ENCODE data around the gene LATS2.

Gene LATS2

DNA sequence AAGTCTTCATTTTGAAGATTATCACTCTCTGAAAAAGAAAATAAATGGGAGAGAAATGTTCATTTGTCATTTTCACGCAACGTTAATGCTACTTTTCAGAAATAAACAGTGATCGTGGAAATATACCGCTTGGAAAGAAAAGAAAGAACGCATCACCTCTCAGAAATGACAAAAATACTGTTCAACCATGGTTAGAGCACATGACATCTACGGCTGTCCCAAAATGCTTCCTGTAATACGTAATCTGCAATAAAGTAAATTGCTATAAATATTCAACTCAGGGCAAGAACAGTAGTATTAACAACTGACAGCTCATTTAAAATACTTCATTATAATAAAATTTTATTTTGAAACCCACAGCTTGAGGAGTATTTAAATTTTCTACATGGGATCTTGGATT lies 15.2 kb downstream of the LATS2 start:
- DNase-seq, result no peak

DNA sequence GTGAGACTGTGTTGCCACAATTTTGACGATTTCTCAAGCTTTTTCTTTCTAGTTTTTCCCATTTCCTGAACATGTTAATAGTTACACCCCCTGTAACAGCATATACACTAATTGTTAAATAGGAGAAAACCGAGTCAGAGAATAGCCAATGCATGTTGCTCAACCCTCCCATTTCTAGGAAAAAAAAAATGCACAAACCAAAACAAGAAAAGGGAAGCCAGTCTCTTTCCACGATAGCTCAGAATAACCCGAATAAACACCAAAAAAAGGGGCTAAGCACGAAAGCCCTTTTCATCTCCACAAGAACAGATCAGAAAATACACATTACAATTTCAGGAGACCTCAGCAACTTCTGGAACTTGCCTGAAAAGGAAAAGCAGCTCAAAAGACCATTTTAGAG lies 16.3 kb downstream of the LATS2 start:
- DNase-seq, result no peak

DNA sequence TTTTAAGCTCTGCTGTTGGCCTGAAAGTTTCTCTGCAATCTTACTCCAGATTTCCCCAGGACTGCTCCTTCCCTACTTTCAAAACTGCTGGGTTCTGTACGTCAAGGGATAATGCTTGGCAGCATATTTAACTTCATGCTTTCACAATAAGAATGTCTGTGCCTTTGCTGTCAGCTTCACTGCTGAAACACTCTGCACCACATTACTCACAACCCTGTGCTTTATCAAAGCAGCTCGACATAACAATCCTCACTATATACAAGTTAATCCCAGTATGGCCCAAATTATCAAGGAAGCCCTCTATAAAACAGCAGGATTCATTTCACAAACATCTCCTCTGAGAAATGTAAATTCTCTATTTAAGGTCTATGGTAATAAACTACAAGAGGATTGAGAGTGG lies 17.5 kb downstream of the LATS2 start:
- DNase-seq, result no peak

DNA sequence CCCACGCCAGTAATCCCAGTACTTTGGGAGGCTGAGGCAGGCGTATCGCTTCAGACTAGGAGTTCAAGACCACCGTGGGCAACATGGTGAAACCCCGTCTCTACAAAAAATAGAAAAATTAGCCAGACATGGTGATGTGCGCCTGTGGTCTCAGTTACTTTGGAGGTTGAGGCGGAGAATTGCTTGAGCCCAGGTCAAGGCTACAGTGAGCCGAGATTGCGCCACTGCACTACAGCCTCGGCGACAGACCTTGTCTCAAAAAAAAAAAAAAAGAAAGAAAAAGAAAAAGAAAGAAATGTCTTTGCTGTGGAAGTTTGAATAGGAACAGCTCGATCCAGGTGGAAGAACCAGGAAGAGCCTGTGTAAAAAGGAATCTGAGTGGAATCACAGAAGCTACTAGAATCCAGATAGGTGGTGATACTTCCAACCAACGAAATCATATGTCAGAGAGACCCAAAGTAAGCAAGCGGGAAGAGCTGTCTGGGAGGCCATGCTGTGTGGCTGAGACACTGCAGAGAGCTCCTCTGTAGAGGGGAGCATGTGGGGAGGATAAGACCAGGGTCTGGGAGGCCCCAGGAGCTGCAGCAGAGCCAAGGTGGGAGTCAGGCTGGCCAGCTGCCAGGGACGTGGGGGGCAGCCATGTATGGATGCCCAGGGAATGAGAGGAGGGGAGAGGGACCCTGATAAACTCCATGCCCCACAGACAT lies 21.1 kb downstream of the LATS2 start:
- DNase-seq, result no peak

DNA sequence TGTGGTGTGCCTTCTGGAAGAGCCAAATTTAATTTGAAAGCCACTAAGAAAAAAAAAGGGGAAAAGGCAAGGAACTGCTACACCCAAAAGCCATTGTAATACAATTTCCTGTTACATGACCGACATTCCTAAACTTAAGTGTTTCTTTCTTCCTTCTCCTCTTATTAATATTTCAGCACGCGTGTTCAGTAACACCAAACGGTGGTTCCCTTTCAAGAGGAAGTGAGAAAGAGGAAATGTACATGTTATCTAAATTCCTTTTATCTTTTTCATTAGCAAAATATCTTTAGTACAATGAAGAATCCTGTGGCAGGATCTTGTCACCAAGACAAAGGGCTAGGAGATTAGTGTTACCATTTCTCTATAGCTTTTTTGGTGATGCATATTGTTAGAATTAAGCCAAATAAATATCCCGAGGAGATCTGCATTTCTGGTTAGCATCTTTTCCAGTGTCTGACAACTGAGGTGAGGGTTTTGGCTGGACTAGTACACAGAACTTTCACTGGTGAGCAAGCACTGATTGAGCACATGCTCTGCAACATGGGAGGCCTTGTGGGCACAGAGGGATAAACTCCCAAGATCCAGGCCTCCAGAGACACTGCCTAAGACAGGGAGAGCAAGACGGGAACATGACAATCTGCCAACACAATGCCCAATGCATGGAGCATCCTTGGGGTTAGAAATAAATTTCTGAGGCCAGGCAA lies 22.1 kb downstream of the LATS2 start:
- no peak for DNase-seq

DNA sequence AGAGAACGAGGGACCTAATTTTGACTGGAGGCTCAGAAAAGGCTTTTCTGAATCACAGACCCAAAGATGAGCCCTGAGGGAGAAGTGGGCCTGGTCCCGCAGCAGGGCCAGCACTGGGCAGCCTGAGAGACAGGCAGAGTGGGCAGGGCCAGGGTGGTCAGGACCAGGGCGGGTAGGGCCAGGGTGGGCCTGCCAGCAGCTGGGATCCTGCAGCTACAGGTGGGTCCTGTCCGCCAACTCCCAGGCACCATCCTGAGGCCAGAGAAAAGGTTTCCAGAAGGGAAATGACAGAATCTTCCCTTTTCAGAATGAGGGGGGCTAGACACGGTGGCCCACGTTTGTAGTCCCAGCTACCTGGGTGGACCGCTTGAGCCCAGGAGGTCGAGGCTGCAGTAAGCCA lies 23.7 kb downstream of the LATS2 start:
- no peak for DNase-seq

DNA sequence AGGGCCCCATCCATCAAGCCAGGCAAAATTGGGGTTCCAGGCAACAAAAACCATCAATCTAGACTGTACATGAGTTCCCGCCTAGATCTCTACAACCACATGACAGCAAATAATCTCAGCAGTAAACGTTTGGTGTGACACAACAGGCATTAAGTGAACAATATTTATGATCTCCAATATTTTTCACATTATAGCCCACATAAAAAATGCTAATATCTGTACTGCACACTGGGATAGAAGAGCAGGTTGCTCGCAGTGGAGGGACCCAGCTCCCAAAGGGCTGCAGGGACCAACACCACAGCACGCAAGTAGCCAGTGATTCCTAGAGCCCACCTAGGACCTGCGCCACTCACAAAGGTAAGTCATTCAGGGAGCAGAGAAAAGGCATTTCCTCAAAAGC lies 25.9 kb downstream of the LATS2 start:
- no peak for DNase-seq

DNA sequence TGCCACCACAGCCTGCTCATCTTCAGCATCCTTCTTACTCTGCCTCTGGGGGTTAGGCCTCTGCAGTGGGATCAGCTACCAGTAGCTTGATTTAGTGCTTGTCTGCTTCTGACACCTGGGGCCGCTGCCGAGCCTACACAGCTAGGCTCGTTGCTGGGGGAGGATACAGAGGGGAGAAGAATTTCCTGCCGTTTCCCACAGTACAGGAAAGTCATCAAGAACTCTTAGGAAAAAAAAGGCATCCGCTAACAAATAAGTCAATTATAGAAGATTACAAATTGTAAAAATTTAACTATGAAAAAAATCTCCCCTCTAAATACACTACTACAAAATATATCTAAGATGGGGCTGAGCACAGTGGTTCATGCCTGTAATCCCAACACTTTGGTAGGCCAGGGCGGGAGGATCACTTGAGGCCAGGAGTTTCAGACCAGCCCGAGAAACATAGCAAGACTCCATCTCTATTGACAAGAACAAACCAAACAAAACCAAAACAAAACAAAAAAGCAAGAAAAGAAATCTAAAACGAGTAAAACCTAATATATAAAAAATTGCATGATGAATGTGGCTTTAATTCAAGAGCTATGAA lies 26.7 kb downstream of the LATS2 start:
- no peak for DNase-seq

DNA sequence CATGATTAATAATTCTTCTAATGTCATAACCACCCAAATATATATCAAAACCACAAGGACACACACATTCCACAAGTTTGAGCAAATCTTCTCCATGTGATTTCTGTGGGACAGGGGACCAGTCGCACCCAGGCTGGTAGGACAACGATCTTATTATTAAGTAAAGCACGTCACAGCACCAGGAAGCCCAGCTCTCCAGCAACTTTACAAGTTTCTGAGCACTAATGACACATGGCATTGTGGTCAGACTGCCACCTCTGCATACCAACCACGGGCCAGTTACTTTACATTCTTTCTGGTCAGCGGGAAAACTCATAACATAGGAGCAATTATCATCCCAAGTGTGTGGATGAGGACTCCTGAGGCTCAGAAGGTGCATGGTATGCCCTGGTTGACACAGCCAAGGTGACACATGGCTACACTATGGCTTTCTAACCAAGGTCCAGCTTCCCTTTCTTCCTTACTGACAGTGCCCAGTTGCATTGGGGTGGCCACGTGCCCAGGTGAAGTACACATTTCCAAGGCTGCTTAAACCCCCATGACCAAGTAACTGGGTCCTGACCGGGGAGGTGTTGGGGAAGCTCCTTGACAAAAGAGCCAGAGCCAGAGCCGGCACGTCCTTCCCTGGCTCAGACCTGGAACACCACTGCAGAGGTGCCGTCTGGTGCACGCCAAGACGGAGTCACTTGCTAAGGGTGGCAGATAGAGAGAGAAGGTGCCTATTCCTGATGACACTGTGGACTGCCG lies 27.4 kb downstream of the LATS2 start:
- DNase-seq, result no peak

DNA sequence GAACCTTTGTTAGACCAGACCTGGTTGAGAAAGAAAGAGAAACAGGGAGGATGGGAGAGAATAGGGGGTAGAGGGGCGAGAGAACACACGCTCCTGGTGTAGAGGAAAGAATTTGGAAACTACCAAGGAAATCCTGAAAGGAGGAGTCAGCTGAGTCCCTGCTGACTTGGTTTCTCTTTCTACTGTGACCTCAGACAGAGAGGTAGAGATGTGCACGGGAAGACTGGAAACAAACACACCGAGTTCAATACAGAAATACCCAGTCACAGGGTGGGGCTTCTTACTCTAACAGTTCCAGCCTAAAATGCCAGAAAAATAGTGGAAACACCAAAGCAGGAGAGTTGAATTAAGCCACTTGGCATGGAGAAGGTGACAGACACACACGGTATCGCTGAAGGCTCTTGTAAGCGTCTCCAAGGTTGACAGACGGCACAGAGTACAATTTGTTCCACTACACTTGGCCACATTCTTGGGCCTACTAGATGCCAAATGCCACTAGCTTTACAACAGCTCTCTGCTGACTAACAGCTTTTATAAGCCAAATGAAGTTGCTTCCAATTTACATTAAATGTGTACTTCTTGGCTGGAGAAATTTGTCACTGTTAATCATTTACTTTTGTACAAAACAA lies 28.1 kb downstream of the LATS2 start:
- DNase-seq, result no peak

DNA sequence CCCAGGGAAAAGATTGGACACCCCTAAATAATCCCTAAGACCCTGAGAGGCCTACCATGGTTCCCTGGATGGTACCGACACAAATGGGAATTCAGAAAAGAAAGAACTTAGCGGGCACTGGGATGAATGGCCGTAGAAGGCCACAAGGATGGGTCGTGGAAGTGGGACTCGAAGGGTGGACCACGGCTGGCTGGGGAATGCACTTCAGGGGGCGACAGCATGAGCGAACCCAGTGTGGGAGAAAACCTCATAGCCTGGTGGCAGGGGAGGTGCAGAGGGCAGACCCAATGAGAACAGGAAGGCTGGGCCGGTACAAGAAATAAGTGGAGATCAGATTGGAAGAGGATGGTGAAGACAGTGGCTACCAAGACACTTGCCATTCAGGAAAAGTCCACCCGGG lies 28.7 kb downstream of the LATS2 start:
- DNase-seq, result no peak

DNA sequence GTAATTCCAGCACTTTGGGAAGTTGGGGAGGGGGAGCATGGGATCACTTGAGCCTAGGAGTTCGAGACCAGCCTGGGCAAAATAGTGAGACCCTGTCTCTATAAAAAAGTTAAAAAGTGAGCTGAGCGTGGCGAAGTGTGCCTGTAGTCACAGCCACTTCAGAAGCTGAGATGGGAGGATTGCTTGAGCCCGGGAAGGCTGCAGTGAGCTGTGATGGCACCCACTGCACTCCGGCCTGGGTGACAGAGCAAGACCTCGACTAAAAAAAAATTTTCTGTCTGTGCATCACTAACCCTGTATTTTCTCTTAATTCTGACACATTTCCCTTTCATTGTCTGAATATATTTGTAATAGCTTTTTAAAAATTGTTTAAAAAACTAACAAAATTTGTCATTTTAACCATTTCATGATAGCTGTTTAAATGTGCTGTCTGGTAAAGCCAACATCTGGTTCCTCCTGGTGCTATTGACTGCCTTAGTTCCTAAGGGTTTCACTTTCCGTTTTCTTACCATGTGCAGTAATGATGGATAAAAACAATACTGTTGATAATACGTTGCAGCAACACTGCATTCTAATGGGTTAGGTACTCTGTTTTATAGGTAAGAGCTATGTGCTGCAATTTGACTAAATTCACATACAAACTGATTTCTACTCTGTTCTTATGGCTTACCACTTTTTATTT lies 29.7 kb downstream of the LATS2 start:
- no peak for DNase-seq

DNA sequence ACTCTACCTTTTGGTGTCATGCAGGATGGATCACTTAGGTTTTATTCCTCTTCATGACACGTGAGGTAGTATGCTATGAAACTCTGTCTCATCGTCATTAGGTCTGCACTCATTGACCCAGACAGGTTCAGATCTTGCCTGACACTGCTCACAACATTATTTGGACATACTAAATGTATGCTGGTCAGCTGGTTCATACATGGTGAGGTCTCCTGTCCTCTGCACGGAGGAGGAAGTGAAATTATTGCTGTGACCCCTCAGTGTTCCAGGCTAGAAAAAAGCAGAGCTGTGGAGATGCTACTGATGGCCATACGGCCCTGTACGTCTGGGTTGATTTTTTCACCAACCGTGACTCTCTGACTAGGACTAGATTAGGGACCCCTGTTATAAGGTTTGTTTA lies 35.8 kb downstream of the LATS2 start:
- no peak for DNase-seq

DNA sequence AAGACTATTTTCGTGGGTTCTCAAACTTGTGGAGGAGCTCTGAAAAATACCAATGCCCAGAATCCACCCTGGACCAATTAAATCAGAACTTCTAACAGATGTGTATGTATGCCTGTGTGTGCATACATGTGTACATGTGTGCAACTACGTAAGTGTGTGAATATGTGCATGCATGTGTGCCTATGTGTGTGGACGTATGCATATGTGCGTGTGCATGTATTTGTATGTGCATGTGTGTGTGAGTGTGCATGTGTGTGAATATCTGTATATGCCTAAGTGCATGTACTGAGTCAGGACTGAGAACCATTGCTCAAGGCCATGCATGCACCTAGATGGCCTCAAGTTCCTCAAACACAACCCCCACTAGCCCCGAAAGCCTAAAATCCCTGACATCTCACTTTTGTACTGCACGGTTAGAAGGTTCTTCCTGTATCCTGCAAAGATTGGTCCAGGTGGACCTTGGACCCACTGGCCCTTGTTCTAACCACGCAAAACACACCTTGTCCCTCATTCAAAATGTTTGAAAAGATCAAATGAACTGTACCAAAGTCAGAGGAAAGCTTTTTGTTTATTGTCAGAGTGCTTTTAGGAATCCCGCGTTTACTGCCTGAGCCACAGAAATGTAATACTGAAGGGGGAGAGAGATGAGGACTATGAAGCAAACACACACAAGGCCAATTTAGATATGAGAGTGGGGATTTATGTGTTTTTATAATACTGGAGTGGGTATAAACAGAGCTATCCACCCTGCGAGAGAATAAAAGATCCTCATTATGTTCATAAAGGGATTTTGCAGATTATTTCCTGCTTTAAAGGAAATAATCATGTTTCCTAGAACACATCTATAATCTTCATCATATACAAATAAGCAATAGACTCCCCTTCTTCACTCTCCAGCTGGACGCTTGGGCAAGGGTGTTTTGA lies 39.1 kb downstream of the LATS2 start:
- no peak for DNase-seq

DNA sequence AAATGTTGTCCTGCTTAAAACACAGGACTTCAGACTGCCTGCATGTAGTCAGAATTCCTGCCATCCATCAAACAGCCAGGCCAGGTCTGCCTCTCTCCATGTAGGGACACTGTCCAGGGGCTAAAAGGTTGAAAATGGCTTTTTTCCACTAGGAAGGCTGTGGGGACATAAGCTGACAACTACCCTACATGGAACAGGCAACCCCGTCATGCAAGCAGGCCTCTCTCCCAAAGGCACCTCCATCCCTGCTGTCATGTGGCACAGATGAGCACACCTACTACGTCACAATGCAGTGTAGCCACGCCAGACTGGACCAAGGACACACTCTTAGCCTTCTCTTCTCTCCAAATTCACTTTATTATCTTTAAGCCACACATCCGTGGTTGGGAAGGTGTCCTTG lies 40.8 kb downstream of the LATS2 start:
- DNase-seq, result no peak

DNA sequence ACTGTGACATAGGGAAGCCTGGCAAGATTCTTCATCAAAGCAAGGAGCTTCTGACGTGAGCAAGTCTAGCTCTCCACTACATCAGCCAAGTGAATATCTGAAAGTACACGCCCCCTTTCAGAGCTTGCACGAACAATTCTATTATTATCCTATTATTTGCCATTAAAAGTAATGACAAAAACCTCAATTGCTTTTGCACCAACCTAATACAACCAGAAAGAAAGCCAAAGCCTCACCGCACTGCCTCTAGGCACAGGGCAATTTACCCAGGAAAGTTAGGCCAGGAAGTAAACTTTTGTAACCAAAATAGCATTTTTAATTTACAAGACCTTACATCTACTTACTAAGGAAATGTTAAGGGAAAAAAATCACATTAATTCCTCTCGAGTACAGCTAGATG lies 41.2 kb downstream of the LATS2 start:
- DNase-seq, result no peak

DNA sequence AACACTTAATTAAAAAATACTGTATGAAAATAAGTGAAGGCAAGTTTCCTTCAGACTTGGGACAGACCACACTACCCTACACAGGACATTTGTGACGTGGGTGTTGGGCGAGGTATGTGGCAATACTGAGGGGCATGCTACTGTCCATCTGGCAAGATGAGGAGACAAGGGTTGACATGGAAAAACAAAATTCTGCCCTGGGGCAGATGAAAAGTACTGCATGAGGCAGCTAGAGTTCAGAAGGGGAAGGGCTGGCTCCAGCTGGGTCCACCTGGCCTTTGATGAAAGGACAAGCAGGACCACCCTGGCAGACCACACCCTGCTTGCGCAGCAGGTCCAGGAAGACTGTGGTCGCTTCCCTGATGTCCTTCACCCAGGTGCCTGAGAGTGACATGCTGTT lies 43.2 kb downstream of the LATS2 start:
- DNase-seq, result no peak

DNA sequence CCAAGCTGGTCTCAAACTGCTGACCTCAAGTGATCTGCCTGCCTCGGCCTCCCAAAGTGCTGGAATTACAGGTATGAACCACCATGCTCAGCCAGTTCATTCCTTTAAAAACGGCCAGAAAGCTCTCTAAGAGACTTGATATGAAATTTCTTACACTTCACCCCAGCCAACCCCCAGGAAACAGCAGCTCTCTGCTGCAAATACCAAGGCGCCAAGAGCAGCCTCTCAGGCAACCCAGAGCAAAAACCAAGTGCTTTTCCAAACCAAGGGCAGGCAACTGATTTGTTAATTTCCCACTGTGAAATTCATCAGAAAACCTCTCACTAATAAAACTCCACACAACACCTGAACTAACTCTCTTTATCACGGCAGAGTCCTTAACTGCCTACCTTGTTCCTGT lies 44.9 kb downstream of the LATS2 start:
- no peak for DNase-seq

DNA sequence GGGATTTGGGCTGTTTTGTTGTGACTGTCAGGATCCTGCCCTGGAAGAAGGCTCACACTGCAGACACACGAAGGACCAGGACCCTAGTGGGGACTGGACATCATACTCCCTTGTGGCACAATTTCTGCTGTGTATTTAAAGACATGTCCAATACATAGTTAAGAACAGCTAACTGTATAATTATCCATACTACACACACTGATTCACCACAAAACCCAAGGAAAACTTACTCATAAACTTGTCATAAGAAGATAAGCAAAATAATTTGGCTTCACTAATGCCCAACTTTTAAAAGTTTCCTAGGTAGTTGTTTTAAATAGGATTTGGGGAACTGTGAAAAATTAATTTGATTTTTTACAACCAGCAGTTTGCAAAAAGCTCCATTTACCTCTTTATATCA lies 46.1 kb downstream of the LATS2 start:
- DNase-seq, result no peak

DNA sequence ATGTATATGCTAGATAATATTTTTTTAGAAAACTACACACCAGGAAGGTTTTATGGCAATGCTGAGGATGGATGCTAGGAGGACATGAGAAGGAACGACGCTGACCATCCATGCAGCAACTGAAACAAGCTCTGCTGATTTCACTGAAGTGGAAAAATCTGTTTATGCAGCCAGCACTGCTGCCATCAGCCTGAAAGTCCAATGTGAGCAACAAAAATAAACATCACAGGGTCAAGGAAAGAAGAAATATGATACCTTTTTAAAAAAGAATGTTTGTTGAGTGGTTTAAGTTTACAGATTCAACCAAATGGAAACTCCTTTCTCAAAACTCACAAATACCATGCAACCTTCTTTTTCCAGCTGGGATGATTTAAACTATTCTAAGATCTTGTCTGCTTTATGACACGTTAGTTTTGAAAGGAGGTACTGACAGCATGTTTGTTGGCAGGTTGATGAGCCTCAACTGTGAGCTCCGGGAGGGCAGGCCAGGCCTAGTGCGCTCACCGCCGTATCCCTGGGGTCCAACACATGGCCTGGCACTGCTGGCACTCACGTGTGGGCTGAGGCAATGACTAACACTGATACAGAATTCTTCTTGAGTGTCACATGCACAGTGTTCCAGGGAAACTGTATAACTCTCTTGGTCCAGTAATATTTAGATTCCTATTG lies 46.8 kb downstream of the LATS2 start:
- no peak for DNase-seq

DNA sequence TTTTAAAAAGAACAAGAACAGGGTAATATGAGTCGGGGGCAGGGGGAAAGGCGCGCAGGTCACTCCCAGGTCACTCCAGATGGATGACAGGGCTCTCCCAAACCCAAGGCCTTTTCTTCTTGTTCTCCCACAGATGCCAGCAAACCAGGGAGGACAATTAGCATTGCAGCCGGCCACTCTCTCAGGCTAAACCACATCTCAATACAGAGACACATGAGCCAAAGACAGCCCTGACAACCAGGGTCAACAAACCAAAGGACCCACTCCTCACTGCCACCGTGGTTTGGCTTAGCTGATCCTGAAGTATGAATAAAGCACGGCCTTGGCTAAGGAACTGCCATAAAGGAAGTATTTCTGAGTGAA lies 47.3 kb downstream of the LATS2 start:
- no peak for DNase-seq
